ENCODE measurements around the gene MCC.

Gene MCC

GRCh38 chr5:113142186-113142585 lies 346.1 kb downstream of the MCC start:
- no peak for DNase-seq (ENCODE audit: low read depth)

- no peak for DNase-seq (ENCODE audit: low read depth)
Observed at GRCh38 chr5:113140837-113141671, 347.2 kb downstream of the MCC start.

GRCh38 chr5:113133211-113133975 lies 354.9 kb downstream of the MCC start:
- DNase-seq (ENCODE audit: low read depth): no peak

- DNase-seq (ENCODE audit: low read depth): no peak
Observed at GRCh38 chr5:113132564-113132963, 355.7 kb downstream of the MCC start.

GRCh38 chr5:113128641-113129330 lies 359.5 kb downstream of the MCC start:
- DNase-seq (ENCODE audit: low read depth): no peak

GRCh38 chr5:113128082-113128481 lies 360.2 kb downstream of the MCC start:
- no peak for DNase-seq (ENCODE audit: low read depth)

GRCh38 chr5:113127021-113127420 lies 361.2 kb downstream of the MCC start:
- DNase-seq (ENCODE audit: low read depth): no peak

GRCh38 chr5:113125371-113125770 lies 362.9 kb downstream of the MCC start:
- DNase-seq (ENCODE audit: low read depth): no peak

GRCh38 chr5:113124914-113125313 lies 363.3 kb downstream of the MCC start:
- DNase-seq (ENCODE audit: low read depth): no peak

GRCh38 chr5:113124265-113124664 lies 364.0 kb downstream of the MCC start:
- DNase-seq (ENCODE audit: low read depth): no peak

- no peak for DNase-seq (ENCODE audit: low read depth)
Observed at GRCh38 chr5:113123618-113124017, 364.6 kb downstream of the MCC start.

- no peak for DNase-seq (ENCODE audit: low read depth)
Observed at GRCh38 chr5:113122053-113122452, 366.2 kb downstream of the MCC start.

- no peak for DNase-seq (ENCODE audit: low read depth)
Observed at GRCh38 chr5:113119246-113119924, 368.9 kb downstream of the MCC start.

GRCh38 chr5:113118765-113119164 lies 369.5 kb downstream of the MCC start:
- DNase-seq (ENCODE audit: low read depth): no peak

GRCh38 chr5:113118298-113118697 lies 370.0 kb downstream of the MCC start:
- DNase-seq (ENCODE audit: low read depth): no peak

- DNase-seq (ENCODE audit: low read depth): no peak
Observed at GRCh38 chr5:113117543-113118115, 370.6 kb downstream of the MCC start.

- DNase-seq (ENCODE audit: low read depth): no peak
Observed at GRCh38 chr5:113115956-113116355, 372.3 kb downstream of the MCC start.

GRCh38 chr5:113115061-113115460 lies 373.2 kb downstream of the MCC start:
- no peak for DNase-seq (ENCODE audit: low read depth)

- DNase-seq (ENCODE audit: low read depth): no peak
Observed at GRCh38 chr5:113114559-113114958, 373.7 kb downstream of the MCC start.

- DNase-seq (ENCODE audit: low read depth): no peak
Observed at GRCh38 chr5:113112435-113112834, 375.8 kb downstream of the MCC start.

- DNase-seq (ENCODE audit: low read depth): no peak
Observed at GRCh38 chr5:113110117-113110516, 378.1 kb downstream of the MCC start.

GRCh38 chr5:113109344-113109743 lies 378.9 kb downstream of the MCC start:
- DNase-seq (ENCODE audit: low read depth): no peak
